MM.1S (cell line): Measurements from ENCODE around the gene CHN2.
"Not testable (repeated sequence)": the region's sequence is repeated elsewhere in the genome, so short reads cannot be mapped to it uniquely, and the experiment has no call there.

Experiments used
- DNase-seq: peaks from one replicate; pipeline ENCODE4 v3.0.0-alpha.2; 2015
- H2AFZ ChIP-seq: fragments of 300-600 bp; sonication (generic); 2 replicates; pipeline ENCODE4 v1.6.0; 2016; ENCODE audit warnings: antibody characterized with exemption, low read length
- H3F3A ChIP-seq: fragments of 300-600 bp; sonication (generic); 2 replicates; pipeline ENCODE4 v1.6.1; 2016; ENCODE audit warnings: mild to moderate bottlenecking, antibody characterized with exemption, low read length, moderate library complexity, mixed read lengths; ENCODE audit not compliant: insufficient read depth
- H3K27ac ChIP-seq: fragments of 300-600 bp; sonication (generic); 2 replicates; pipeline ENCODE4 v1.5.1; 2016; ENCODE audit warnings: mild to moderate bottlenecking, low read length
- H3K27me3 ChIP-seq: fragments of 300-600 bp; sonication (generic); replicated peaks from 2 replicates; pipeline ENCODE4 v1.6.0; 2016; ENCODE audit warnings: low read length; ENCODE audit not compliant: insufficient read depth
- H3K36me3 ChIP-seq: fragments of 300-600 bp; sonication (generic); replicated peaks from 2 replicates; pipeline ENCODE4 v1.6.1; 2016; ENCODE audit warnings: mild to moderate bottlenecking, low read length, mixed read lengths; ENCODE audit not compliant: insufficient read depth
- H3K4me1 ChIP-seq: fragments of 300-600 bp; sonication (generic); 2 replicates; pipeline ENCODE4 v1.6.1; 2016; ENCODE audit warnings: low read length, mixed read lengths
- H3K4me2 ChIP-seq: fragments of 300-600 bp; sonication (generic); 2 replicates; pipeline ENCODE4 v1.6.0; 2016; ENCODE audit warnings: low read depth, low read length
- H3K4me3 ChIP-seq: fragments of 300-600 bp; sonication (generic); 2 replicates; pipeline ENCODE4 v1.5.1; 2016; ENCODE audit warnings: low read length, mixed read lengths
- H3K79me2 ChIP-seq: fragments of 300-600 bp; sonication (generic); 2 replicates; pipeline ENCODE4 v1.6.1; 2016; ENCODE audit warnings: mixed run types, low read length, mixed read lengths
- H3K9ac ChIP-seq: fragments of 300-600 bp; sonication (generic); 2 replicates; pipeline ENCODE4 v1.6.1; 2016; ENCODE audit warnings: low read length, mixed read lengths
- H3K9me2 ChIP-seq: fragments of 300-600 bp; sonication (generic); replicated peaks from 2 replicates; pipeline ENCODE4 v1.6.1; 2016; ENCODE audit warnings: mild to moderate bottlenecking, low read length, mixed read lengths; ENCODE audit not compliant: insufficient read depth
- H3K9me3 ChIP-seq: fragments of 300-600 bp; sonication (generic); replicated peaks from 2 replicates; pipeline ENCODE4 v1.6.1; 2016; ENCODE audit warnings: mild to moderate bottlenecking, low read length, mixed read lengths; ENCODE audit not compliant: insufficient read depth
- H4K20me1 ChIP-seq: fragments of 300-600 bp; sonication (generic); 2 replicates; pipeline ENCODE4 v1.6.1; 2016; ENCODE audit warnings: mild to moderate bottlenecking, low read length, moderate library complexity, mixed read lengths; ENCODE audit not compliant: insufficient read depth
- EZH2 ChIP-seq: fragments of 300-600 bp; sonication (generic); optimal IDR thresholded peaks from 2 replicates; pipeline ENCODE3; 2017; ENCODE audit warnings: low read depth, mild to moderate bottlenecking, antibody characterized with exemption, low read length, mixed read lengths
- EZH2phosphoT487 ChIP-seq: fragments of 300-600 bp; sonication (generic); IDR thresholded peaks from 2 replicates; pipeline ENCODE4 v1.6.1; 2018; ENCODE audit warnings: antibody characterized with exemption, low read length
- TF ChIP-seq, protein P1 (sequence below): fragments of 300-600 bp; sonication (generic); IDR thresholded peaks from 2 replicates; pipeline ENCODE4 v1.5.1; 2016; ENCODE audit warnings: antibody characterized with exemption, low read length, mixed read lengths

The CHN2 gene

GRCh38 chr7:29208410-29209250 is 14.1 kb downstream of the CHN2 start:
- Histone ChIP-seq H3K36me3 (no peaks in the 10 kb centered on the region), H3K4me3 (no peak overlapping the region), H3K27ac (no peak overlapping the region), H2AFZ (no peak overlapping the region), H3F3A (no peaks in the 10 kb centered on the region), H3K4me2 (no peak overlapping the region), H3K9ac (no peak overlapping the region), H3K9me3 (no peaks in the 10 kb centered on the region), H3K27me3 (no peaks in the 10 kb centered on the region), H4K20me1 (no peaks in the 10 kb centered on the region), H3K79me2 (no peaks in the 10 kb centered on the region), H3K4me1 (no peaks in the 10 kb centered on the region), H3K9me2 (no peaks in the 10 kb centered on the region)
- TF ChIP-seq, protein P1, sequence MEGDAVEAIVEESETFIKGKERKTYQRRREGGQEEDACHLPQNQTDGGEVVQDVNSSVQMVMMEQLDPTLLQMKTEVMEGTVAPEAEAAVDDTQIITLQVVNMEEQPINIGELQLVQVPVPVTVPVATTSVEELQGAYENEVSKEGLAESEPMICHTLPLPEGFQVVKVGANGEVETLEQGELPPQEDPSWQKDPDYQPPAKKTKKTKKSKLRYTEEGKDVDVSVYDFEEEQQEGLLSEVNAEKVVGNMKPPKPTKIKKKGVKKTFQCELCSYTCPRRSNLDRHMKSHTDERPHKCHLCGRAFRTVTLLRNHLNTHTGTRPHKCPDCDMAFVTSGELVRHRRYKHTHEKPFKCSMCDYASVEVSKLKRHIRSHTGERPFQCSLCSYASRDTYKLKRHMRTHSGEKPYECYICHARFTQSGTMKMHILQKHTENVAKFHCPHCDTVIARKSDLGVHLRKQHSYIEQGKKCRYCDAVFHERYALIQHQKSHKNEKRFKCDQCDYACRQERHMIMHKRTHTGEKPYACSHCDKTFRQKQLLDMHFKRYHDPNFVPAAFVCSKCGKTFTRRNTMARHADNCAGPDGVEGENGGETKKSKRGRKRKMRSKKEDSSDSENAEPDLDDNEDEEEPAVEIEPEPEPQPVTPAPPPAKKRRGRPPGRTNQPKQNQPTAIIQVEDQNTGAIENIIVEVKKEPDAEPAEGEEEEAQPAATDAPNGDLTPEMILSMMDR = no peak
- no peak for TF ChIP-seq EZH2phosphoT487
- TF ChIP-seq EZH2 = no peak
- DNase-seq = no peak

DNA sequence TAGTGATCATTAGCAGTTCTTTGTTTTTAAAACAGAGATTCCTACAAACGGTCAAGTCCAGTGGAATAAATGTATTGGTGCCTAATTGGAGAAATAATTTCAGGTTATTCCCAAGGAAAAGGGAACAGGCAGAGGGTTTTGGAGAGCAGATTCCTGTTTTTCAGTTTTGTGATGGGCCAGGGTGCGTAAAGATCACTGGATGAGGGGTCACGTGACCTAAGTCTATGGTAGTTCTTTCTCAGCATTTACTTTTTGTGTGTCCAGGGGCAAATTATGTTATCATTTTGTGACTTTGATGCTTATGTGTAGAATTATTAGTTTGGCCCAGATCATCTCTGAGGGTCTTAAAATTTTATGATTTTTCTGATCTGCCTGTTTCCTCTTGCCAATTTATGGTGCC is 15.2 kb downstream of the CHN2 start:
- no peaks in the 10 kb centered on the region for H3F3A ChIP-seq
- no peak for DNase-seq
- no peaks in the 10 kb centered on the region for H3K9me2 ChIP-seq
- no peaks in the 10 kb centered on the region for H3K9me3 ChIP-seq
- no peak overlapping the region for H2AFZ ChIP-seq
- no peaks in the 10 kb centered on the region for H3K4me1 ChIP-seq
- no peak overlapping the region for H3K27ac ChIP-seq
- no peak overlapping the region for H3K4me3 ChIP-seq
- no peaks in the 10 kb centered on the region for H3K79me2 ChIP-seq
- no peaks in the 10 kb centered on the region for H4K20me1 ChIP-seq
- H3K4me2 ChIP-seq = no peak overlapping the region
- TF ChIP-seq EZH2 = no peak
- TF ChIP-seq EZH2phosphoT487 = no peak
- TF ChIP-seq, protein P1 = no peak
- H3K36me3 ChIP-seq = no peaks in the 10 kb centered on the region
- no peak overlapping the region for H3K9ac ChIP-seq
- no peaks in the 10 kb centered on the region for H3K27me3 ChIP-seq

DNA sequence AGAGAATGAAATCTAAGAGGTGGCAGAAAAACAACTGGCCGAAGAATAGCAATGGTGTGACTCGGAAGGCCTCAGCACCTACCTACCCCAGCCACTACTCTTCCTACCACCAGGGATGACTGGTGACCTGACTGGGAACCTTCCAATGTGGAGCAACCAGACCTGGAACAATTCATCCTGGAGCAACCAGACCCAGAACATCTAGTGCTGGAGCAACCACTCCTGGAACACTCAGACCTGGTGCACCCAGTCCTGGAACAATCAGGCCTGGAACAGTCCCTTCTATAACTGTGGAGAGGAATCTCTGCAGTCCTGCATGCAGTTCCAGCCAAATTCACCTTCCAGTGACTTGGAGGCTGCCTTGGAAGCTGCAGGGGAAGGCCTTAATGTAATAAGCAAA is 18.2 kb downstream of the CHN2 start:
- not testable (repeated sequence) for H3K36me3 ChIP-seq, H3K9ac ChIP-seq, H3K27me3 ChIP-seq, H4K20me1 ChIP-seq, H3K79me2 ChIP-seq, DNase-seq, H3K4me3 ChIP-seq, H3K9me2 ChIP-seq, H3K4me2 ChIP-seq, H3K4me1 ChIP-seq, H3F3A ChIP-seq, H3K9me3 ChIP-seq, H3K27ac ChIP-seq, H2AFZ ChIP-seq

DNA sequence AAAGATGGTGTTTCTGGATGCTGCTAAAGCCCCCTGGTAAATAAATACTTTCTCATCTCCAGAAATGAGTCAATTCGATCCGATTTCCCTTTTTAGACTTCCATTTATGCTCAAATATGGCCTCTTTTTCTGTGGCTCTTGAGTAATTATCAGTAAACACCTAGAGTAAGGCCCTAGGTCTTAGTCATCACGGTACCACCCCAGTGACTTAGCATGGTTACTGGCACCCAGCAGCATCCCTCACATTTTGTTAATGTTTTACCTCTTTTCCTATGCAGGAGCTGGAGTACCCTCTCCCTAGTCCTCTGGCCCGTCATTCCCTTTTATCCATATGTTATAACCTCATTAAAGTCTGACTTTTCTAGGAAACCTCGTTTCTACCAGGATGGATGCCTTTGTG is 19.5 kb downstream of the CHN2 start:
- Histone ChIP-seq H3K4me3 (no peak overlapping the region), H3K27ac (no peak overlapping the region), H3K9me2 (no peaks in the 10 kb centered on the region), H3K27me3 (no peaks in the 10 kb centered on the region), H3K79me2 (no peaks in the 10 kb centered on the region), H3K9ac (no peak overlapping the region), H4K20me1 (no peaks in the 10 kb centered on the region), H3K4me1 (no peaks in the 10 kb centered on the region), H3K36me3 (no peaks in the 10 kb centered on the region), H3K9me3 (no peaks in the 10 kb centered on the region), H2AFZ (no peak overlapping the region), H3F3A (no peaks in the 10 kb centered on the region), H3K4me2 (no peak overlapping the region)
- TF ChIP-seq EZH2 (no peak), EZH2phosphoT487 (no peak)
- TF ChIP-seq, protein P1 = no peak
- DNase-seq = no peak
